ENCODE measurements around the gene NRN1L. TPM values are rescaled to one million over a fixed set of nuclear protein-coding genes. Genes with fewer than 3 reads are reported as not detected.

The NRN1L gene
- total RNA-seq, 1 donor from 2014 or later: not detected

GRCh38 chr16:67893743-67894399 is 9.2 kb downstream of the NRN1L start:
- Mint-ChIP-seq H3K36me3 (no peaks in the 10 kb centered on the region), H3K4me3 (peak overlapping the region; percentile 98), H3K4me1 (peaks cover 17% of the 10 kb centered on the region), H3K9me3 (no peaks in the 10 kb centered on the region), H3K27me3 (ENCODE audit: low read depth) (no peaks in the 10 kb centered on the region), H3K27ac (peak overlapping the region; percentile 99)
- DNase-seq (ENCODE audit: low spot score in 2 of 2, unreplicated experiment in 2 of 2): no peak
- TF ChIP-seq, protein P1, sequence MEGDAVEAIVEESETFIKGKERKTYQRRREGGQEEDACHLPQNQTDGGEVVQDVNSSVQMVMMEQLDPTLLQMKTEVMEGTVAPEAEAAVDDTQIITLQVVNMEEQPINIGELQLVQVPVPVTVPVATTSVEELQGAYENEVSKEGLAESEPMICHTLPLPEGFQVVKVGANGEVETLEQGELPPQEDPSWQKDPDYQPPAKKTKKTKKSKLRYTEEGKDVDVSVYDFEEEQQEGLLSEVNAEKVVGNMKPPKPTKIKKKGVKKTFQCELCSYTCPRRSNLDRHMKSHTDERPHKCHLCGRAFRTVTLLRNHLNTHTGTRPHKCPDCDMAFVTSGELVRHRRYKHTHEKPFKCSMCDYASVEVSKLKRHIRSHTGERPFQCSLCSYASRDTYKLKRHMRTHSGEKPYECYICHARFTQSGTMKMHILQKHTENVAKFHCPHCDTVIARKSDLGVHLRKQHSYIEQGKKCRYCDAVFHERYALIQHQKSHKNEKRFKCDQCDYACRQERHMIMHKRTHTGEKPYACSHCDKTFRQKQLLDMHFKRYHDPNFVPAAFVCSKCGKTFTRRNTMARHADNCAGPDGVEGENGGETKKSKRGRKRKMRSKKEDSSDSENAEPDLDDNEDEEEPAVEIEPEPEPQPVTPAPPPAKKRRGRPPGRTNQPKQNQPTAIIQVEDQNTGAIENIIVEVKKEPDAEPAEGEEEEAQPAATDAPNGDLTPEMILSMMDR (IDR thresholded peaks at IDR 0.05; ENCODE audit: unreplicated experiment): no peak

DNA sequence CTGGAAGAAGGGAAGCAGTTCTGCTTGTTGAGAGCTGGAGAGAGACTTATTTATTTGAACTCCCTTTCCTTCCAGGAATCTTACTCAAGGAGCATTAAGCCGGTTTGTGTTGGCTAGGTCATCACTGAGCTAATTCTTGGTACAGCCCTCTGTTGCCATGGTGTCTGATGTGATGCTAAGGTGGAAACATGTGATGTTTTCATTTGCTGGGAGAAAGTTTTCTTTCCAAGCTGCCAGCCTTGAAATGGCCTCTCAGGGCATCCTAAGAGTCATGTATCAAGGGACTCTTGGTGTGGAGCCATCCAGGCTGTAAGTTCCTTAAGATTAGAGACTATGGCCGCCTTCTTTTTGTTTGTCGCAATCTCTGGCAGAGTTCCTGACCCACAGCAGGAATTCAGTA is 12.5 kb downstream of the NRN1L start:
- no peak overlapping the region for H3K27ac Mint-ChIP-seq
- H3K36me3 Mint-ChIP-seq: peaks cover 3% of the 10 kb centered on the region

DNA sequence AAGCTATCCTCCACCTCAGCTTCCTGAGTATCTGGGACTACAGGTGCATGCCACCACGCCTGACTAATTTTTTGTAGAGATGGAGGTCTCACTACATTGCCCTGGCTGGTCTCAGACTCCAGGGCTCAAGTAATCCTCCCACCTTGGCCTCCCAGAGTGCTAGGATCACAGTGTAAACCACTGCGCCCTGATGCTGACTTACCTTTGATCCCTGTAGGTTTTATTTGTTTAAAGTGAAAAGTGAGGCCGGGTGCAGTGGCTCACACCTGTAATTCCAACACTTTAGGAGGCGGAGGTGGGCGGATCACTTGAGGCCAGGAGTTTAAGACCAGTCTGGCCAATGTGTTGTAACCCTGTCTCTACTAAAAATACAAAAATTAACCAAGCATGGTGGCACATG is 17.0 kb downstream of the NRN1L start:
- Mint-ChIP-seq H3K4me1 (no peaks in the 10 kb centered on the region), H3K27ac (no peak overlapping the region), H3K9me3 (no peaks in the 10 kb centered on the region), H3K27me3 (ENCODE audit: low read depth) (no peaks in the 10 kb centered on the region), H3K36me3 (peaks cover 10% of the 10 kb centered on the region), H3K4me3 (no peak overlapping the region)
- no peak for DNase-seq (ENCODE audit: low spot score in 2 of 2, unreplicated experiment in 2 of 2)
- TF ChIP-seq, protein P1 (IDR thresholded peaks at IDR 0.05; ENCODE audit: unreplicated experiment): no peak

More for the DNA sequence above, 12.5 kb downstream of the NRN1L start:
- DNase-seq (ENCODE audit: low spot score in 2 of 2, unreplicated experiment in 2 of 2): no peak
- TF ChIP-seq, protein P1 (IDR thresholded peaks at IDR 0.05; ENCODE audit: unreplicated experiment): no peak
- Mint-ChIP-seq H3K9me3 (no peaks in the 10 kb centered on the region), H3K27me3 (ENCODE audit: low read depth) (no peaks in the 10 kb centered on the region), H3K4me3 (no peak overlapping the region), H3K4me1 (peaks cover 17% of the 10 kb centered on the region)

DNA sequence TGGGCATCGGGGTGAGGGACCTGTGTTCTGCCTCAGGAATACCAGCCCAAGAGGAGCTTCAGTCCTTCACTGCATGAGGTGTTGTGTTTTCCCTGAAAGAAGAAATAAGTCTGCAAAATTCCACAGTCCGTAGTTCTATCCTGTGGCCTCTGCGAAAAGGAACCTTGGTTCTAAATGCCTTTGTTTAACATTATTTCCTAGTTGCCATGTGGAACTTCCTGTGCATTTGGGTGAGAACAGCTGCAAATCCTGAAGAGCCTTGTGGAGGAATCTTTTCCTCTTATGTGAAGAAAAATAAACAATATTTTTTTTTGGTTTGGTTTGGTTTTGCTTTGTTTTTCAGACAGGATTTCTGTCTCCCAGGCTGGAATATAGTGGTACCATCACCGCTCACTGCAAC is 18.1 kb downstream of the NRN1L start:
- Mint-ChIP-seq H3K4me1 (no peaks in the 10 kb centered on the region), H3K36me3 (peaks cover 10% of the 10 kb centered on the region), H3K4me3 (no peak overlapping the region), H3K27ac (no peak overlapping the region), H3K27me3 (ENCODE audit: low read depth) (no peaks in the 10 kb centered on the region), H3K9me3 (no peaks in the 10 kb centered on the region)
- TF ChIP-seq, protein P1 (IDR thresholded peaks at IDR 0.05; ENCODE audit: unreplicated experiment): no peak
- no peak for DNase-seq (ENCODE audit: low spot score in 2 of 2, unreplicated experiment in 2 of 2)

DNA sequence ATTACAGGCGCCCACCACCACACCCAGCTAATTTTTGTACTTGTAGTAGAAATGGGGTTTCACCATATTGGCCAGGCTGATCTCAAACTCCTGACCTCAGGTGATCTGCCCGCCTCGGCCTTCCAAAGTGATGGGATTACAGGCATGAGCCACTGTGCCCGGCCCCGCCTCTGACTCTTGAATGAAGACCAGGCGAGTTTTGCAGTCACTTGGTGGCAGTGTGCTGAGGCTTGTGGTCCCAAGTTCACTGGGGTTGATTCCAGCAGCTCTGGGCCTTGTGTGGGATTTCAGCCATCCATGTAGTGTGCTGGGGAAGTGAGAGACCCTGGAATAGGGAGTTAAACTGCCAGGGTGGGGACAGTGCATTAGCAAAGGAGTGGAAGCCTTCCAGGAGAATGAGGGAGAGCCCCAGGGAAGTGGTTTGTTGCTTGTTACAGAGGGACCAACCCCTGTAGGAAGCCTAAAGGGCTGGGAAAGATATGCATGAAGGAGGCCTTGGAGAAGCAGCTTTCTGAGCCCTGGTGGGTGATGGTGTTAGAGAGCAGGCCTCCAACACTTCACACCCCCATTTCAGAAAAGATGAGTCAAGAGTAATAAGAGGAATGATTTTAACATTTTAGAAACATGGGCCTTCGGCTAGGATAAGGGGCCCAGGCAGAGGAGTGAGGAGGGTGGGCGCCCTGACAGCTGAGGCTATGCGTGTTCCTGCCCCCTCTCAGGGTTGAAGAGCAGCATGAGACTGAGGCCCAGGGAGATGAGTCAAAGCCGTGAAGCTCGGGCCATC is 22.9 kb downstream of the NRN1L start:
- H3K27me3 Mint-ChIP-seq (ENCODE audit: low read depth): no peaks in the 10 kb centered on the region
- H3K4me3 Mint-ChIP-seq: no peak overlapping the region
- no peaks in the 10 kb centered on the region for H3K4me1 Mint-ChIP-seq
- H3K9me3 Mint-ChIP-seq: no peaks in the 10 kb centered on the region
- TF ChIP-seq, protein P1 (IDR thresholded peaks at IDR 0.05; ENCODE audit: unreplicated experiment): no peak
- no peak for DNase-seq (ENCODE audit: low spot score in 2 of 2, unreplicated experiment in 2 of 2)
- peaks cover 16% of the 10 kb centered on the region for H3K36me3 Mint-ChIP-seq
- no peak overlapping the region for H3K27ac Mint-ChIP-seq

All from mesothelial cell of epicardium (in vitro differentiated cells).